Measurements from ENCODE around the gene CLTB. TPM values are rescaled to one million over a fixed set of nuclear protein-coding genes. Genes with fewer than 3 reads are reported as not detected.

The CLTB gene
- polyA plus RNA-seq, 3 donors, result 63.2 to 87.6 (median 75.2) TPM

DNA sequence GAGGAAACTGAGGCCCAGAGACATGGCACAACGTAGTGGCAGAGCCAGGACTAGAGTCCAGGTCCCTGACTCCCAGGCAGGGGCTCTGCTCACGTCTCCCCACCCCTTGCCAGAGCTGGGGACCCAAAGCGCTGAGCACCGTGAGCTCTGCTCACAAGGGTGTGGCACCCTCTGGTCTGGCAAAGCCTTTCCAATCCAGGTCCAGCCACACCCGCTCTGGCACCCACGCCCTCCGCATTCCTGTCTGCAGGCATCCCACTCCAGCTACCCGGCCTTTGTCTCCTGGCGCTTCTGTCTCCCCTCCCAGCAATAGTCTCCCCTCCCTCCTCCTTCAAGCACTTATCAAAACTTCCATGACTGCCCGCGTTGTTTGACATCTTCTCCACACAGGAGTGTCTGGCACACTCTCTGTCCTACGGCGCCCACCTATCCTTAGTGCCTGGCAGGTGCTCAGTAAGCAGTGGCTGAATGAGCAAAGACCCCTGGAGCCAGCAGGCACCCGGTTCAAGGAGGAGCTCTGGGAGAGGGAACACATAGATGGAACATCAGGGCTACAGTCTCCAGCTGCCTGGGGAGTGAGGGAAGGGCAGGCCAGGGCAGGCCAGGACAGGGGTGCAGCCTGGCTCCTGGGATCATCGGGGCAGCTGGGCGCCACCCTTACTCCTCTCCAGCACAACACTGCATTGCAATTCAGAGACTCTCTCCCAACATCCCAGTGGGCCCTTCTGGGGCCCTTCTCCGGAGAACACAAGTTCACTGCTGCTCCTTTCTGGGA lies 15.8 kb downstream of the CLTB start:
- no peaks in the 10 kb centered on the region for H3K4me1 Mint-ChIP-seq
- TF ChIP-seq, protein P1, sequence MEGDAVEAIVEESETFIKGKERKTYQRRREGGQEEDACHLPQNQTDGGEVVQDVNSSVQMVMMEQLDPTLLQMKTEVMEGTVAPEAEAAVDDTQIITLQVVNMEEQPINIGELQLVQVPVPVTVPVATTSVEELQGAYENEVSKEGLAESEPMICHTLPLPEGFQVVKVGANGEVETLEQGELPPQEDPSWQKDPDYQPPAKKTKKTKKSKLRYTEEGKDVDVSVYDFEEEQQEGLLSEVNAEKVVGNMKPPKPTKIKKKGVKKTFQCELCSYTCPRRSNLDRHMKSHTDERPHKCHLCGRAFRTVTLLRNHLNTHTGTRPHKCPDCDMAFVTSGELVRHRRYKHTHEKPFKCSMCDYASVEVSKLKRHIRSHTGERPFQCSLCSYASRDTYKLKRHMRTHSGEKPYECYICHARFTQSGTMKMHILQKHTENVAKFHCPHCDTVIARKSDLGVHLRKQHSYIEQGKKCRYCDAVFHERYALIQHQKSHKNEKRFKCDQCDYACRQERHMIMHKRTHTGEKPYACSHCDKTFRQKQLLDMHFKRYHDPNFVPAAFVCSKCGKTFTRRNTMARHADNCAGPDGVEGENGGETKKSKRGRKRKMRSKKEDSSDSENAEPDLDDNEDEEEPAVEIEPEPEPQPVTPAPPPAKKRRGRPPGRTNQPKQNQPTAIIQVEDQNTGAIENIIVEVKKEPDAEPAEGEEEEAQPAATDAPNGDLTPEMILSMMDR (IDR thresholded peaks at IDR 0.05), result no peak
- H3K79me2 ChIP-seq (ENCODE audit: insufficient read depth, low read length), result no peaks in the 10 kb centered on the region
- DNase-seq, result no peak
- H3K36me3 Mint-ChIP-seq, result peaks cover 45 to 74% of the 10 kb centered on the region in 2 donors
- no peak overlapping the region for H3K4me3 Mint-ChIP-seq
- no peak overlapping the region for H3K27ac ChIP-seq (ENCODE audit: low read depth in 1 of 2, low read length in 2 of 2)
- peaks cover 0 to 4% (median 1%) of the 10 kb centered on the region in 3 donors for H3K27me3 Mint-ChIP-seq (ENCODE audit: low read depth in 3 of 3)
- H3K4me3 ChIP-seq (replicated peaks in 1 of 3; ENCODE audit: low read depth in 2 of 3, low read length in 3 of 3), result no peak overlapping the region
- H3K4me2 ChIP-seq (replicated peaks; ENCODE audit: extremely low read depth, low read length, poor library complexity, severe bottlenecking), result no peak overlapping the region
- H2AFZ ChIP-seq (ENCODE audit: insufficient read depth, low read depth, low read length, poor library complexity, severe bottlenecking), result no peak overlapping the region
- H3K9me3 ChIP-seq (replicated peaks in 1 of 2; ENCODE audit: control insufficient read depth in 1 of 2, insufficient read depth in 1 of 2, low read length in 2 of 2), result no peaks in the 10 kb centered on the region
- no peaks in the 10 kb centered on the region for H3K9me3 Mint-ChIP-seq
- H3K27ac Mint-ChIP-seq, result no peak overlapping the region
- no peak overlapping the region for H3K9ac ChIP-seq (ENCODE audit: insufficient read depth, low read length, poor library complexity, severe bottlenecking)
- peaks cover 15 to 50% of the 10 kb centered on the region in 2 donors for H3K36me3 ChIP-seq (replicated peaks in 1 of 2; ENCODE audit: control insufficient read depth in 1 of 2, insufficient read depth in 2 of 2, low read length in 2 of 2)
- H4K20me1 ChIP-seq (ENCODE audit: insufficient read depth, low read length), result no peaks in the 10 kb centered on the region
- WGBS (ENCODE audit: insufficient coverage), result 95% methylated on average over 16 of the region's 17 CpGs
- H3K27me3 ChIP-seq (ENCODE audit: control insufficient read depth in 2 of 2, insufficient read depth in 2 of 2, low read length in 2 of 2), result no peaks in the 10 kb centered on the region
- H3K4me1 ChIP-seq (ENCODE audit: control insufficient read depth in 1 of 2, insufficient read depth in 2 of 2, low read length in 2 of 2), result no peaks in the 10 kb centered on the region
- intact Hi-C loops (cut with micrococcal nuclease), result no loop called here

DNA sequence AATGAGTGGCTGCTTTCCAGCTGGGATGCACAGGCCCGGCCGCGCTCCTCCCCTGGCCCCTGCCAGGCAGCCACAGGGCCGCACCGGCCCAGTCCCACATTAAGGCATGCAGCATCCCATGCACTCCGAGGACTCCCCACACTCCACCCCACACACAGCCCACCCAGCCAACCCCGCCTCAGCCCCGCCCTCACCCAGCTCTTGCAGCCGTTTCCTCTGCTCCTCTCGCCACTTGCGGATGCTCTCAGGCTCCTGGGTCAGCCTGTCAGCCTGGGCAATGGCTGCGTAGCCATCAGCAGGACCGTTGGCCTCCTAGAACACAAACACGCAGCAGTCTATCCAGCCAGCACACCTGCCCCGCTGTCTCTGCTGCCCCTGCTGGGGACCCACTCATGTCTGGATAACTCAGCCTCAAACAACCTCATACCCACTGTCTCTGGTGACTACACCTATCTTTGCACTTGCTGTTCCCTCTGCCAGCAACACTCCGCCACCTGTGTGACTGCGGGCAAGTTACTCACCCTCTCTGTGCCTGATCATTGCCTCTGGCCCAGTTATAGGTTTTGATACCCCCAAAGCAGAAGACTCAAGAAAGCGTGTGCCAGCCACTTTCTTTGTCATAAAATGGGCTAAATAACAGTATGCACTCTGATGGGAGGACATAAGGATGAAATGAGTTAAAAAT lies 18.5 kb downstream of the CLTB start:
- Mint-ChIP-seq H3K9me3 (no peaks in the 10 kb centered on the region), H3K27me3 (ENCODE audit: low read depth in 3 of 3) (peaks cover 0 to 4% (median 1%) of the 10 kb centered on the region in 3 donors), H3K27ac (no peak overlapping the region), H3K36me3 (peaks cover 46 to 75% of the 10 kb centered on the region in 2 donors), H3K4me3 (no peak overlapping the region), H3K4me1 (no peaks in the 10 kb centered on the region)
- Histone ChIP-seq H3K9ac (ENCODE audit: insufficient read depth, low read length, poor library complexity, severe bottlenecking) (no peak overlapping the region), H3K4me2 (replicated peaks; ENCODE audit: extremely low read depth, low read length, poor library complexity, severe bottlenecking) (no peak overlapping the region), H3K4me1 (ENCODE audit: control insufficient read depth in 1 of 2, insufficient read depth in 2 of 2, low read length in 2 of 2) (peaks cover 0 to under 1% of the 10 kb centered on the region in 2 donors), H3K79me2 (ENCODE audit: insufficient read depth, low read length) (no peaks in the 10 kb centered on the region), H2AFZ (ENCODE audit: insufficient read depth, low read depth, low read length, poor library complexity, severe bottlenecking) (no peak overlapping the region), H3K27me3 (ENCODE audit: control insufficient read depth in 2 of 2, insufficient read depth in 2 of 2, low read length in 2 of 2) (no peaks in the 10 kb centered on the region), H3K27ac (ENCODE audit: low read depth in 1 of 2, low read length in 2 of 2) (no peak overlapping the region), H3K9me3 (replicated peaks in 1 of 2; ENCODE audit: control insufficient read depth in 1 of 2, insufficient read depth in 1 of 2, low read length in 2 of 2) (no peaks in the 10 kb centered on the region), H3K36me3 (replicated peaks in 1 of 2; ENCODE audit: control insufficient read depth in 1 of 2, insufficient read depth in 2 of 2, low read length in 2 of 2) (peaks cover 17 to 58% of the 10 kb centered on the region in 2 donors), H3K4me3 (replicated peaks in 1 of 3; ENCODE audit: low read depth in 2 of 3, low read length in 3 of 3) (no peak overlapping the region), H4K20me1 (ENCODE audit: insufficient read depth, low read length) (no peaks in the 10 kb centered on the region)
- WGBS (ENCODE audit: insufficient coverage), result 91% methylated on average over 17 of the region's 18 CpGs
- DNase-seq, result no peak
- intact Hi-C loops (cut with micrococcal nuclease), result no loop called here
- TF ChIP-seq, protein P1 (IDR thresholded peaks at IDR 0.05), result no peak
